ENCODE results near the gene SLC22A5. TPM values are rescaled to one million over a fixed set of nuclear protein-coding genes. Genes with fewer than 3 reads are reported as not detected.
"Not testable (repeated sequence)": the region's sequence is repeated elsewhere in the genome, so short reads cannot be mapped to it uniquely, and the experiment has no call there.

SLC22A5 gene
- total and polyA plus RNA-seq, 2 donors from 2014 or later, result 28.3 to 36.3 TPM

DNA sequence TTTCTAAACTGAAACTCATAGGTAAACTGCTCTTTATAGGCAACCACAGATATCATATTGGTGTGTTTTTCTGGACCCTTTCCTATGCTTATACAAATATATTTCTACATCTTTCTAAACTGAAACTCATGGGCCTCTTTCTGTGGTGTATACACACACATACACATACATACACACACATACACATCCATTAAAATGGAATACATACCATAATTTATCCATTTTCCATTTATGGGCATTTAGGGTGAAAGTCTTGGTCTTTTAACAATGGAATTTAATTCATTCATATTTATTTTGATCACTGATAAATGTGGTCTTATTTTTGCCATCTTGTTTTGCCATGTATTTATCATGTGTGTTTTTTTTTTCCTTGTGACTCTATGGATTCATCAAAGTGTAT lies 44.1 kb downstream of the SLC22A5 start:
- FAIRE-seq, result no peak
- Histone ChIP-seq H3K27ac (ENCODE audit: low read depth in 2 of 2, low read length in 2 of 2) (peak overlapping the region in 1 of 2 donors; percentile 16), H3K9me3 (ENCODE audit: control insufficient read depth in 2 of 3, insufficient read depth in 1 of 3, low read length in 3 of 3) (no peaks in the 10 kb centered on the region), H3K4me3 (ENCODE audit: low read length in 3 of 3) (no peak overlapping the region), H3K27me3 (ENCODE audit: control insufficient read depth, insufficient read depth, low read length) (no peaks in the 10 kb centered on the region), H3K36me3 (ENCODE audit: control insufficient read depth in 2 of 3, insufficient read depth in 3 of 3, low read length in 3 of 3) (no peaks in the 10 kb centered on the region), H3K4me1 (ENCODE audit: control insufficient read depth in 2 of 3, insufficient read depth in 2 of 3, low read depth in 1 of 3, low read length in 3 of 3) (peaks cover 13 to 36% (median 31%) of the 10 kb centered on the region in 3 donors), H3K9ac (ENCODE audit: low read length in 3 of 3) (no peak overlapping the region)
- DNase-seq, result no peak
- TF ChIP-seq, protein P1, sequence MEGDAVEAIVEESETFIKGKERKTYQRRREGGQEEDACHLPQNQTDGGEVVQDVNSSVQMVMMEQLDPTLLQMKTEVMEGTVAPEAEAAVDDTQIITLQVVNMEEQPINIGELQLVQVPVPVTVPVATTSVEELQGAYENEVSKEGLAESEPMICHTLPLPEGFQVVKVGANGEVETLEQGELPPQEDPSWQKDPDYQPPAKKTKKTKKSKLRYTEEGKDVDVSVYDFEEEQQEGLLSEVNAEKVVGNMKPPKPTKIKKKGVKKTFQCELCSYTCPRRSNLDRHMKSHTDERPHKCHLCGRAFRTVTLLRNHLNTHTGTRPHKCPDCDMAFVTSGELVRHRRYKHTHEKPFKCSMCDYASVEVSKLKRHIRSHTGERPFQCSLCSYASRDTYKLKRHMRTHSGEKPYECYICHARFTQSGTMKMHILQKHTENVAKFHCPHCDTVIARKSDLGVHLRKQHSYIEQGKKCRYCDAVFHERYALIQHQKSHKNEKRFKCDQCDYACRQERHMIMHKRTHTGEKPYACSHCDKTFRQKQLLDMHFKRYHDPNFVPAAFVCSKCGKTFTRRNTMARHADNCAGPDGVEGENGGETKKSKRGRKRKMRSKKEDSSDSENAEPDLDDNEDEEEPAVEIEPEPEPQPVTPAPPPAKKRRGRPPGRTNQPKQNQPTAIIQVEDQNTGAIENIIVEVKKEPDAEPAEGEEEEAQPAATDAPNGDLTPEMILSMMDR (IDR thresholded peaks at IDR 0.05; ENCODE audit: borderline replicate concordance, extremely low read depth, insufficient read depth), result no peak
- intact Hi-C loops (cut with DNase I), result no loop called here

GRCh38 chr5:132414634-132415378 lies 45.3 kb downstream of the SLC22A5 start:
- H3K4me3 ChIP-seq (ENCODE audit: low read length in 3 of 3), result no peak overlapping the region
- FAIRE-seq (no peak), DNase-seq (peak in 1 of 5 donors; percentile 7)
- peaks cover 8 to 33% (median 31%) of the 10 kb centered on the region in 3 donors for H3K4me1 ChIP-seq (ENCODE audit: control insufficient read depth in 2 of 3, insufficient read depth in 2 of 3, low read depth in 1 of 3, low read length in 3 of 3)
- H3K9ac ChIP-seq (ENCODE audit: low read length in 3 of 3), result peak overlapping the region in 1 of 3 donors; percentile 36
- intact Hi-C loops (cut with DNase I), result no loop called here
- TF ChIP-seq, protein P1 (IDR thresholded peaks at IDR 0.05; ENCODE audit: borderline replicate concordance, extremely low read depth, insufficient read depth), result no peak
- no peaks in the 10 kb centered on the region for H3K36me3 ChIP-seq (ENCODE audit: control insufficient read depth in 2 of 3, insufficient read depth in 3 of 3, low read length in 3 of 3)
- no peaks in the 10 kb centered on the region for H3K27me3 ChIP-seq (ENCODE audit: control insufficient read depth, insufficient read depth, low read length)
- H3K9me3 ChIP-seq (ENCODE audit: control insufficient read depth in 2 of 3, insufficient read depth in 1 of 3, low read length in 3 of 3), result no peaks in the 10 kb centered on the region
- H3K27ac ChIP-seq (ENCODE audit: low read depth in 2 of 2, low read length in 2 of 2), result peak overlapping the region; percentile 52 to 85

GRCh38 chr5:132415516-132415915 lies 46.0 kb downstream of the SLC22A5 start:
- FAIRE-seq; intact Hi-C loops (cut with DNase I); H3K9ac ChIP-seq (ENCODE audit: low read length in 3 of 3); H3K9me3 ChIP-seq (ENCODE audit: control insufficient read depth in 2 of 3, insufficient read depth in 1 of 3, low read length in 3 of 3); H3K4me3 ChIP-seq (ENCODE audit: low read length in 3 of 3); H3K27me3 ChIP-seq (ENCODE audit: control insufficient read depth, insufficient read depth, low read length); H3K36me3 ChIP-seq (ENCODE audit: control insufficient read depth in 2 of 3, insufficient read depth in 3 of 3, low read length in 3 of 3): not testable (repeated sequence)
- H3K27ac ChIP-seq (ENCODE audit: low read depth in 2 of 2, low read length in 2 of 2), result peak overlapping the region; percentile 52 to 85
- H3K4me1 ChIP-seq (ENCODE audit: control insufficient read depth in 2 of 3, insufficient read depth in 2 of 3, low read depth in 1 of 3, low read length in 3 of 3), result peaks cover 8 to 39% (median 27%) of the 10 kb centered on the region in 3 donors
- DNase-seq, result peak in 1 of 5 donors; percentile 6

DNA sequence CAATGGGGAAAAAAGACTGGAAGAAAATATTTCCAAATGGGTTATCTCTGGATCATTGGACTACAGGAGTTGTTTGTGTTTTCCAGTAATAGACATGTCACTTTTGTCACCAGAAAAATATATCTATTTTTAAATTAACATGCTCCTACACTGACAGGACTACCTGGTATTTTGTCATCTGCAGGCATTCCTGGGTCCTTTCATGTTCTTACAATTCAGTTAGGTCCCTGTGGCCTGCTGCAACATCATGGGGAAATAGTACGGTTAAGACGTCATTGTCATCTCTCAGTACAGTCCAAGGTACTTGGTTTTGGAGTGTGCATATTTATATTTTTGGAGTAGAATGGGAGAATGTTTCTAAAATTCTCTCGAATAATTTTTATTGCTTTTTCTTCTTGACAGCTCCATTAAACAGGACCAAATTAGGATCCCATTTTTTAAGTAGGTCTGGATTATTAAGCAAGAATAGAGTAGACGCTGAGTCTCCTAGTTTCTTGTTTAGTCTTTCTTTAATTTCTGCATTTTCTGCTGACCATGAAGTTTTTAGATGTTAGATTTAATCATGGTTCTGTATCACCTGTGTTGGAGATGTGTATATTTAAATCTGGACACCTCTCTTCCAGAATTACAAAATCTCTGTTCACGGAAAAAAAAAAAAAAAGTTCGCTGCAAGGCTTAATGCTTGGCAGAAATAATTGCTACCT lies 46.9 kb downstream of the SLC22A5 start:
- intact Hi-C loops (cut with DNase I), result no loop called here
- H3K9me3 ChIP-seq (ENCODE audit: control insufficient read depth in 2 of 3, insufficient read depth in 1 of 3, low read length in 3 of 3), result no peaks in the 10 kb centered on the region
- TF ChIP-seq, protein P1 (IDR thresholded peaks at IDR 0.05; ENCODE audit: borderline replicate concordance, extremely low read depth, insufficient read depth), result no peak
- H3K27ac ChIP-seq (ENCODE audit: low read depth in 2 of 2, low read length in 2 of 2), result peak overlapping the region in 1 of 2 donors; percentile 34
- DNase-seq (peak in 1 of 5 donors; percentile 5), FAIRE-seq (no peak)
- H3K9ac ChIP-seq (ENCODE audit: low read length in 3 of 3), result no peak overlapping the region
- H3K27me3 ChIP-seq (ENCODE audit: control insufficient read depth, insufficient read depth, low read length), result no peaks in the 10 kb centered on the region
- no peak overlapping the region for H3K4me3 ChIP-seq (ENCODE audit: low read length in 3 of 3)
- peaks cover 8 to 38% (median 35%) of the 10 kb centered on the region in 3 donors for H3K4me1 ChIP-seq (ENCODE audit: control insufficient read depth in 2 of 3, insufficient read depth in 2 of 3, low read depth in 1 of 3, low read length in 3 of 3)
- H3K36me3 ChIP-seq (ENCODE audit: control insufficient read depth in 2 of 3, insufficient read depth in 3 of 3, low read length in 3 of 3), result no peaks in the 10 kb centered on the region

Data from kidney (tissue), 14 donors.